Measurements from ENCODE around the gene TCN2. TPM values are rescaled to one million over a fixed set of nuclear protein-coding genes. Genes with fewer than 3 reads are reported as not detected.

TCN2 gene
- total and polyA plus RNA-seq, 4 donors, result 6.7 to 14.1 (median 13.0) TPM

DNA sequence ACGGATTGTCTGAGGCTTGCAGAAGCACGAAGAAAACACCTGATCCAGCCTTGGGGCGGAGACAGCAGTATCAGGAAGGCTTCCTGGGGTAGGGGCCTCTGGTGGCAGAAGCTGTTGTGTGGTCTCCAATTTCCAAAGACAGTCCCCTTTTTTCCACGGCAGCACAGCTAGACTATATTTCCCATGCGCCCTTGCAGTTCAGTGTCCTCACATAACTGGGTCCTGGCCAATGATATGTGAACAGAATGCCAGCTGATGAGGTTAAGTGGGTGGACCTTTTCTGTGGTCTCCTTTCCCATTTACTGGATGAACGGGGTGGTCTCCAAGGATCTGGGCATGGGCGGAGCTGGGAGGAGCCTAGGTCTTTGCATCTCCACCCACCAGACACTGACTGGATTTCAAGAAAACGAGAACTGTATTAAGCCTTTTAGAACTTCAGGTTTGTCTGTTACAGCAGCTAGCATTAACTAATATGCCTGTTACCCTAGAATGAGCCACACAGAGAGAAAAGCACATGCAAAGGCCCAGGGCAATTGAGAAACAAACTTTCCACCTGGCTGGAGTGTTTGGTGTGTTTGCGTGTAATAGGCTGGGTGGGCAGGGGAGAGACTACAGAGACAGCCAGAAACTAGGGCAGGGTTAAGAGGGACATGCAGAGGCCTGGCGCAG, 38.7 kb upstream of the TCN2 start:
- H3K36me3 ChIP-seq (ENCODE audit: control insufficient read depth in 4 of 4, insufficient read depth in 3 of 4, low read depth in 1 of 4, low read length in 3 of 4), result no peaks in the 10 kb centered on the region
- H3K4me1 ChIP-seq (ENCODE audit: control insufficient read depth in 4 of 4, insufficient read depth in 4 of 4, low read length in 3 of 4), result peaks cover 10 to 20% (median 16%) of the 10 kb centered on the region in 4 donors
- H3K27me3 ChIP-seq (ENCODE audit: control insufficient read depth in 4 of 4, insufficient read depth in 4 of 4, low read length in 3 of 4), result no peaks in the 10 kb centered on the region
- no peak overlapping the region for H3K9ac ChIP-seq (ENCODE audit: low read depth in 1 of 2, low read length in 2 of 2)
- H3K4me3 ChIP-seq (ENCODE audit: low read depth in 1 of 3, low read length in 3 of 3), result no peak overlapping the region
- TF ChIP-seq, protein P1, sequence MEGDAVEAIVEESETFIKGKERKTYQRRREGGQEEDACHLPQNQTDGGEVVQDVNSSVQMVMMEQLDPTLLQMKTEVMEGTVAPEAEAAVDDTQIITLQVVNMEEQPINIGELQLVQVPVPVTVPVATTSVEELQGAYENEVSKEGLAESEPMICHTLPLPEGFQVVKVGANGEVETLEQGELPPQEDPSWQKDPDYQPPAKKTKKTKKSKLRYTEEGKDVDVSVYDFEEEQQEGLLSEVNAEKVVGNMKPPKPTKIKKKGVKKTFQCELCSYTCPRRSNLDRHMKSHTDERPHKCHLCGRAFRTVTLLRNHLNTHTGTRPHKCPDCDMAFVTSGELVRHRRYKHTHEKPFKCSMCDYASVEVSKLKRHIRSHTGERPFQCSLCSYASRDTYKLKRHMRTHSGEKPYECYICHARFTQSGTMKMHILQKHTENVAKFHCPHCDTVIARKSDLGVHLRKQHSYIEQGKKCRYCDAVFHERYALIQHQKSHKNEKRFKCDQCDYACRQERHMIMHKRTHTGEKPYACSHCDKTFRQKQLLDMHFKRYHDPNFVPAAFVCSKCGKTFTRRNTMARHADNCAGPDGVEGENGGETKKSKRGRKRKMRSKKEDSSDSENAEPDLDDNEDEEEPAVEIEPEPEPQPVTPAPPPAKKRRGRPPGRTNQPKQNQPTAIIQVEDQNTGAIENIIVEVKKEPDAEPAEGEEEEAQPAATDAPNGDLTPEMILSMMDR (IDR thresholded peaks at IDR 0.05; ENCODE audit: low read depth, low read length, missing input control), result no peak
- no peak for TF ChIP-seq YY1 (IDR thresholded peaks at IDR 0.05)
- TF ChIP-seq, protein P2, sequence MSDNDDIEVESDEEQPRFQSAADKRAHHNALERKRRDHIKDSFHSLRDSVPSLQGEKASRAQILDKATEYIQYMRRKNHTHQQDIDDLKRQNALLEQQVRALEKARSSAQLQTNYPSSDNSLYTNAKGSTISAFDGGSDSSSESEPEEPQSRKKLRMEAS (IDR thresholded peaks at IDR 0.05), result no peak
- TF ChIP-seq FOXA2 (IDR thresholded peaks at IDR 0.05), result no peak
- TF ChIP-seq, protein P3, sequence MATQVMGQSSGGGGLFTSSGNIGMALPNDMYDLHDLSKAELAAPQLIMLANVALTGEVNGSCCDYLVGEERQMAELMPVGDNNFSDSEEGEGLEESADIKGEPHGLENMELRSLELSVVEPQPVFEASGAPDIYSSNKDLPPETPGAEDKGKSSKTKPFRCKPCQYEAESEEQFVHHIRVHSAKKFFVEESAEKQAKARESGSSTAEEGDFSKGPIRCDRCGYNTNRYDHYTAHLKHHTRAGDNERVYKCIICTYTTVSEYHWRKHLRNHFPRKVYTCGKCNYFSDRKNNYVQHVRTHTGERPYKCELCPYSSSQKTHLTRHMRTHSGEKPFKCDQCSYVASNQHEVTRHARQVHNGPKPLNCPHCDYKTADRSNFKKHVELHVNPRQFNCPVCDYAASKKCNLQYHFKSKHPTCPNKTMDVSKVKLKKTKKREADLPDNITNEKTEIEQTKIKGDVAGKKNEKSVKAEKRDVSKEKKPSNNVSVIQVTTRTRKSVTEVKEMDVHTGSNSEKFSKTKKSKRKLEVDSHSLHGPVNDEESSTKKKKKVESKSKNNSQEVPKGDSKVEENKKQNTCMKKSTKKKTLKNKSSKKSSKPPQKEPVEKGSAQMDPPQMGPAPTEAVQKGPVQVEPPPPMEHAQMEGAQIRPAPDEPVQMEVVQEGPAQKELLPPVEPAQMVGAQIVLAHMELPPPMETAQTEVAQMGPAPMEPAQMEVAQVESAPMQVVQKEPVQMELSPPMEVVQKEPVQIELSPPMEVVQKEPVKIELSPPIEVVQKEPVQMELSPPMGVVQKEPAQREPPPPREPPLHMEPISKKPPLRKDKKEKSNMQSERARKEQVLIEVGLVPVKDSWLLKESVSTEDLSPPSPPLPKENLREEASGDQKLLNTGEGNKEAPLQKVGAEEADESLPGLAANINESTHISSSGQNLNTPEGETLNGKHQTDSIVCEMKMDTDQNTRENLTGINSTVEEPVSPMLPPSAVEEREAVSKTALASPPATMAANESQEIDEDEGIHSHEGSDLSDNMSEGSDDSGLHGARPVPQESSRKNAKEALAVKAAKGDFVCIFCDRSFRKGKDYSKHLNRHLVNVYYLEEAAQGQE (IDR thresholded peaks at IDR 0.05), result no peak
- no peak for TF ChIP-seq RAD21 (IDR thresholded peaks at IDR 0.05)
- TF ChIP-seq, protein P4, sequence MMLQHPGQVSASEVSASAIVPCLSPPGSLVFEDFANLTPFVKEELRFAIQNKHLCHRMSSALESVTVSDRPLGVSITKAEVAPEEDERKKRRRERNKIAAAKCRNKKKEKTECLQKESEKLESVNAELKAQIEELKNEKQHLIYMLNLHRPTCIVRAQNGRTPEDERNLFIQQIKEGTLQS (IDR thresholded peaks at IDR 0.05), result no peak
- TF ChIP-seq EGR1 (IDR thresholded peaks at IDR 0.05; ENCODE audit: low read depth in 2 of 2), result no peak
- TF ChIP-seq RXRA (IDR thresholded peaks at IDR 0.05), result no peak
- no peak for TF ChIP-seq HNF4A (conservative IDR thresholded peaks at IDR 0.05)
- TF ChIP-seq SP1 (IDR thresholded peaks at IDR 0.05), result no peak
- DNase-seq (ENCODE audit: low spot score), result no peak
- no peak overlapping the region for H3K27ac ChIP-seq (ENCODE audit: low read depth in 1 of 2, low read length in 2 of 2)
- no peaks in the 10 kb centered on the region for H3K9me3 ChIP-seq (ENCODE audit: control insufficient read depth in 4 of 4, low read length in 3 of 4)
- WGBS, result 89% methylated on average over 10 of the region's 10 CpGs

DNA sequence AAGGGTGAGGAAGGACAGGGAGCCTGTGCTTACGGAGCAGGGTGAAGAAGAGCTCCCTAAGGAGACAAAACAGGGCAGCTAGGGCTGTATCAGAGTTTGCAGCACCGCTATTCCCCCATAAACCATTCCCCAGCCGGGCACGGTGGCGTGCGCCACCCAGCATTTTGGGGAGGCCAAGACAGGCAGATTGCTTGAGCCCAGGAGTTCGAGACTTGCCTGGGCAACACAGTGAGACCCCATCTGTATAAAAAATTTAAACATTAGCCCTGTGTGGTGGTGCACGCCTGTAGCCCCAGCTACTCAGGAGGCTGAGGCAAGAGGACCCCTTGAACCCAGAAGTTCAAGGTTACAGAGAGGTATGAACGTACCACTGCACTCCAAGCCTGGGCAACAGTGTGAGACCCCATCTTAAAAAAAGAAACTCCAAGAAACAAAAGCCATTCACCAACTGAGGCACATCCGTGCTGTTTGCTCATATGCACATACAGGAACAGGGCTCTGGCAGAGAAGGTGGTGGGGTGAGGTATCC, 37.2 kb upstream of the TCN2 start:
- no peak for DNase-seq (ENCODE audit: low spot score)
- Histone ChIP-seq H3K4me3 (ENCODE audit: low read depth in 1 of 3, low read length in 3 of 3) (no peak overlapping the region), H3K27me3 (ENCODE audit: control insufficient read depth in 4 of 4, insufficient read depth in 4 of 4, low read length in 3 of 4) (no peaks in the 10 kb centered on the region), H3K9me3 (ENCODE audit: control insufficient read depth in 4 of 4, low read length in 3 of 4) (no peaks in the 10 kb centered on the region), H3K36me3 (ENCODE audit: control insufficient read depth in 4 of 4, insufficient read depth in 3 of 4, low read depth in 1 of 4, low read length in 3 of 4) (no peaks in the 10 kb centered on the region), H3K9ac (ENCODE audit: low read depth in 1 of 2, low read length in 2 of 2) (no peak overlapping the region), H3K4me1 (ENCODE audit: control insufficient read depth in 4 of 4, insufficient read depth in 4 of 4, low read length in 3 of 4) (peaks cover 20 to 31% (median 26%) of the 10 kb centered on the region in 4 donors), H3K27ac (ENCODE audit: low read depth in 1 of 2, low read length in 2 of 2) (no peak overlapping the region)
- WGBS, result 96% methylated on average over 10 of the region's 10 CpGs
- TF ChIP-seq, protein P4 (IDR thresholded peaks at IDR 0.05), result no peak
- TF ChIP-seq, protein P2 (IDR thresholded peaks at IDR 0.05), result no peak
- TF ChIP-seq HNF4G (IDR thresholded peaks at IDR 0.05), result no peak
- TF ChIP-seq HNF4A (conservative IDR thresholded peaks at IDR 0.05), result no peak
- no peak for TF ChIP-seq RXRA (IDR thresholded peaks at IDR 0.05)
- TF ChIP-seq JUND (IDR thresholded peaks at IDR 0.05), result no peak
- TF ChIP-seq, protein P3 (IDR thresholded peaks at IDR 0.05), result no peak
- no peak for TF ChIP-seq EGR1 (IDR thresholded peaks at IDR 0.05; ENCODE audit: low read depth in 2 of 2)
- TF ChIP-seq, protein P5, sequence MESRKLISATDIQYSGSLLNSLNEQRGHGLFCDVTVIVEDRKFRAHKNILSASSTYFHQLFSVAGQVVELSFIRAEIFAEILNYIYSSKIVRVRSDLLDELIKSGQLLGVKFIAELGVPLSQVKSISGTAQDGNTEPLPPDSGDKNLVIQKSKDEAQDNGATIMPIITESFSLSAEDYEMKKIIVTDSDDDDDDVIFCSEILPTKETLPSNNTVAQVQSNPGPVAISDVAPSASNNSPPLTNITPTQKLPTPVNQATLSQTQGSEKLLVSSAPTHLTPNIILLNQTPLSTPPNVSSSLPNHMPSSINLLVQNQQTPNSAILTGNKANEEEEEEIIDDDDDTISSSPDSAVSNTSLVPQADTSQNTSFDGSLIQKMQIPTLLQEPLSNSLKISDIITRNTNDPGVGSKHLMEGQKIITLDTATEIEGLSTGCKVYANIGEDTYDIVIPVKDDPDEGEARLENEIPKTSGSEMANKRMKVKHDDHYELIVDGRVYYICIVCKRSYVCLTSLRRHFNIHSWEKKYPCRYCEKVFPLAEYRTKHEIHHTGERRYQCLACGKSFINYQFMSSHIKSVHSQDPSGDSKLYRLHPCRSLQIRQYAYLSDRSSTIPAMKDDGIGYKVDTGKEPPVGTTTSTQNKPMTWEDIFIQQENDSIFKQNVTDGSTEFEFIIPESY (IDR thresholded peaks at IDR 0.05), result no peak
- no peak for TF ChIP-seq SP1 (IDR thresholded peaks at IDR 0.05)
- no peak for TF ChIP-seq YY1 (IDR thresholded peaks at IDR 0.05)
- no peak for TF ChIP-seq RAD21 (IDR thresholded peaks at IDR 0.05)
- no peak for TF ChIP-seq GABPA (IDR thresholded peaks at IDR 0.05 in 1 of 2, conservative IDR thresholded peaks at IDR 0.05 in 1 of 2)
- no peak for TF ChIP-seq TAF1 (conservative IDR thresholded peaks at IDR 0.05)
- TF ChIP-seq FOXA1 (IDR thresholded peaks at IDR 0.05), result no peak
- no peak for TF ChIP-seq NR2F2 (IDR thresholded peaks at IDR 0.05)

Data from liver (tissue), 9 donors.